SW 1271 (cell line): ENCODE data around the gene CDC45.

Source experiments
- DNase-seq, 2 experiments: peaks; one replicate each; lab custom pipeline; 2025; lab: John Stamatoyannopoulos, UW

Gene CDC45

GRCh38 chr22:19496324-19496630 is 16.6 kb downstream of the CDC45 start:
- DNase-seq, result no peak

GRCh38 chr22:19497245-19497644 is 17.5 kb downstream of the CDC45 start:
- no peak for DNase-seq

- no peak for DNase-seq
Measured at GRCh38 chr22:19498154-19498865, 18.6 kb downstream of the CDC45 start.

- no peak for DNase-seq
Measured at GRCh38 chr22:19498866-19499190, 19.1 kb downstream of the CDC45 start.

GRCh38 chr22:19499236-19499879 is 19.6 kb downstream of the CDC45 start:
- no peak for DNase-seq

- DNase-seq, result no peak
Measured at GRCh38 chr22:19499880-19500242, 20.1 kb downstream of the CDC45 start.

GRCh38 chr22:19501897-19502447 is 22.3 kb downstream of the CDC45 start:
- DNase-seq, result no peak

- DNase-seq, result no peak
Measured at GRCh38 chr22:19503367-19503766, 23.6 kb downstream of the CDC45 start.

- no peak for DNase-seq
Measured at GRCh38 chr22:19503869-19504268, 24.1 kb downstream of the CDC45 start.

- DNase-seq, result no peak
Measured at GRCh38 chr22:19504900-19505734, 25.4 kb downstream of the CDC45 start.

GRCh38 chr22:19505735-19506126 is 26.0 kb downstream of the CDC45 start:
- DNase-seq, result no peak

GRCh38 chr22:19506212-19506611 is 26.5 kb downstream of the CDC45 start:
- DNase-seq, result no peak

GRCh38 chr22:19507534-19507861 is 27.8 kb downstream of the CDC45 start:
- no peak for DNase-seq

GRCh38 chr22:19508024-19508776 is 28.5 kb downstream of the CDC45 start:
- no peak for DNase-seq

GRCh38 chr22:19509191-19509590 is 29.5 kb downstream of the CDC45 start:
- DNase-seq, result no peak

- no peak for DNase-seq
Measured at GRCh38 chr22:19509923-19510322, 30.2 kb downstream of the CDC45 start.

GRCh38 chr22:19510919-19511341 is 31.2 kb downstream of the CDC45 start:
- no peak for DNase-seq

- DNase-seq, result no peak
Measured at GRCh38 chr22:19513823-19514222, 34.1 kb downstream of the CDC45 start.

GRCh38 chr22:19514831-19515565 is 35.3 kb downstream of the CDC45 start:
- no peak for DNase-seq

GRCh38 chr22:19515654-19516377 is 36.1 kb downstream of the CDC45 start:
- DNase-seq, result no peak
